Activated naive CD4-positive, alpha-beta T cell treated with anti-CD3 and anti-CD28 coated beads, Interleukin-2, amount 50 U/mL, for 72 hours (primary cell): ENCODE data around the gene CASTOR2. TPM values are rescaled to one million over a fixed set of nuclear protein-coding genes. Genes with fewer than 3 reads are reported as not detected.
"Not testable (repeated sequence)": the region's sequence is repeated elsewhere in the genome, so short reads cannot be mapped to it uniquely, and the experiment has no call there.

Experiments
- ATAC-seq, 2 donors: fragments of 150-1000 bp; cut with Tn5 transposase; 2 replicates each; pipeline ENCODE4 v1.10.0; 2021; ENCODE audit warnings: mild to moderate bottlenecking in 2 of 2, moderate library complexity in 2 of 2
- DNase-seq, 2 donors: peaks; one replicate each; pipeline ENCODE4 v3.0.0; 2021 to 2022; ENCODE audit warnings: low spot score in 2 of 2
- H3K27ac Mint-ChIP-seq, 2 donors: one replicate each; pipeline ENCODE4 v1.8.0; 2022; ENCODE audit warnings: mild to moderate bottlenecking in 2 of 2, mixed read lengths in 2 of 2
- H3K36me3 Mint-ChIP-seq, 2 donors: one replicate each; pipeline ENCODE4 v1.8.0; 2022; ENCODE audit warnings: mixed read lengths in 2 of 2
- H3K9me3 Mint-ChIP-seq, 2 donors: one replicate each; pipeline ENCODE4 v1.8.0; 2022; ENCODE audit warnings: mixed read lengths in 2 of 2
- total RNA-seq, 2 donors: library from RNA; stranded (reverse); gene quantifications; one replicate each; pipeline ENCODE4 v1.2.3, GENCODE V29; 2022

CASTOR2 gene
- 1 to 10 TPM; 2.0 to 8.7 TPM for total RNA-seq

DNA sequence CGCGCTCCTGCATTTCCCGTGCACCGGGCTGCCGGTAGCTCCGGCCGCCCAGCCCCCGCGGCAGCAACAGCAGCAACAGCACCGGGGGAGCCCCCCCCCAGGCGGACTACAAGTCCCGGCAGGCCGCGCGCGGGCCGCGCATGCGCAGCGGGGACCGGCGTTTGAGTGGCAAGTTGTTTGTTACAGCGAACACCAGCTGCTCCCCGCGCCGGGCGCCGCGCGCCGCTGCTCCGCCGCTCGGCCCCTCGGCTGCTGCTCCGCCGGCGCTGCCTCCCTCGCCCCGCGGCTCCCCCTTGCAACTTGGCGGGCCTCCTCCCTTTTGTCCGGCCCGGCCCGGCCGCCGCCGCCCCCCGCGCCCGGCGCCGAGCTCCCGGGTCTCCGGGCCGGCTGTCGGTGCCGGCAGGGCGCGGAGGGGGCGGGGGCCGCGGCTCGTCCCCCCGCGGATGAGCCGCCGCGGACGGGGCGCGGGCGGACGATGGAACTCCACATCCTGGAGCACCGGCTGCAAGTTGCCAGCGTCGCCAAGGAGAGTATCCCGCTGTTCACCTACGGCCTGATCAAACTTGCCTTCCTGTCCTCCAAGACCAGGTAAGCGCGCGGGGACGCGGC lies at the start of gene CASTOR2:
TSS of gene CASTOR2 (plus strand) at position 195 of the 609 bp plus-strand sequence. CDS start at position 476, 281 bp downstream.
- H3K9me3 Mint-ChIP-seq, H3K36me3 Mint-ChIP-seq, H3K27ac Mint-ChIP-seq: not testable (repeated sequence)
- ATAC-seq (peak; percentile 91 to 95), DNase-seq (peak; percentile 50 to 82)

DNA sequence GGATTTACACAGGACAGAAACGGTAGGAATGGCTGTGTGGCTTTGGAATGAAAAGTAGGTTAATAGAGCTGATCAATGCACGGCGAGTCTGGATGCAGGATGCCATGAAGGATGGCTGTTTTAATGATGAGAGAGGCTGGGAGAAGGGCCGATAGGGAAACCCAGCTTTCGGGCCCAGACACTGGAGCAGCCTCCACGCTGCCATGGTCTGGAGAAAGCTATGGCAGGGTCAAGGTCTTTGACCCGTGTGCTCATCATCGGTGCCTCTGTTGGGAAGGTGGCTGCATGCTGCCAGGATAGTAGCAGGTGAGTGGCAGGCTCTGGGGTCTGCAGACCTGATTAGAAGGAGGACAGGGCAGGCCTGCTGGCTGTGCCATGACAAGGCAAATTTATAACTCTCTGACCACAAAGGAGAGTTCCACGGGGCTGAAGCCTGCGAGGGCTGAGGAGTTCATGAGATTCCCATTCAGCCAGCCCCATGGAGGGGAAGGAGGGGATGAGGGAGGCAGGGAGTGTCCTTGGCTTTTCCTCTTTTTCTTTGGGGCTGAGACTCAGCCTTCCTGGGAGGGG lies 42.1 kb upstream of the CASTOR2 start:
- H3K27ac Mint-ChIP-seq, H3K36me3 Mint-ChIP-seq, H3K9me3 Mint-ChIP-seq, ATAC-seq, DNase-seq: not testable (repeated sequence)

DNA sequence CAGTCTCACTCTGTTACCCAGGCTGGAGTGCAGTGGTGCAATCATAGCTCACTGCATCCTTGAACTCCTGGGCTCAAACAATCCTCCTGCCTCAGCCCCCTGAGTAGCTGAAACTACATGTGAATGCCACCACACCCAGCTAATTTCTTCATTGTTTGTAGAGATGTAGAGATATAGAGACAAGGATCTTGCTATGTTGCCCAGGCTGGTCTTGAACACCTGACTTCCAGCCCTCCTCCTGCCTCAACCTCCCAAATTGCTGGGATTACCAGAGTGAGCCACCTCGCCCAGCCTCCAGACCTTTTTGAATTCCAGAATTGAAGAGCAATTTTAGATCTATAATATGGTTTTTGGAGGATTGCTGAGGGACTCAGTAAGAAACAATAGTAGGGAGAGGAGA lies 40.9 kb upstream of the CASTOR2 start:
- not testable (repeated sequence) for DNase-seq, H3K9me3 Mint-ChIP-seq, ATAC-seq, H3K27ac Mint-ChIP-seq, H3K36me3 Mint-ChIP-seq

DNA sequence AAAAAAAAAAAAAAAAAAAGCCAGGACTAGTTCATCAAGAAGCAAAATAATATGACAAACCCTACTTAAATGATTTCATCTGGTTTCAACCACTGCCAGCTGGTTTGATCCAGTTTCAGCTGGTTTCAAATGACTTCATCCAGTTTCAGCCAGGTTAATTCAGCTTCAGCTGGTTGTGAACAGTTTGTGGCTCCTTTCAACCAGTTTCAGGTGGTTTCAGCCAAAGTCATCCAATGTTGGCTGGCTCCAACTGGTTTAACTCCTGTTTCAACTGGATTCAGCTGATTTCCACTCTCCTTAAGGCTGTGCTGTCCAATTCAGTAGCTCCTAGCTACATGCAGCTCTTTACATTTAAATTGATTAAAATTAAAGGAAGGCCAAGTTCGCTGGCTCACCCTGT lies 37.5 kb upstream of the CASTOR2 start:
- H3K36me3 Mint-ChIP-seq, H3K9me3 Mint-ChIP-seq, DNase-seq, H3K27ac Mint-ChIP-seq: not testable (repeated sequence)
- peak; percentile 90 to 93 for ATAC-seq

DNA sequence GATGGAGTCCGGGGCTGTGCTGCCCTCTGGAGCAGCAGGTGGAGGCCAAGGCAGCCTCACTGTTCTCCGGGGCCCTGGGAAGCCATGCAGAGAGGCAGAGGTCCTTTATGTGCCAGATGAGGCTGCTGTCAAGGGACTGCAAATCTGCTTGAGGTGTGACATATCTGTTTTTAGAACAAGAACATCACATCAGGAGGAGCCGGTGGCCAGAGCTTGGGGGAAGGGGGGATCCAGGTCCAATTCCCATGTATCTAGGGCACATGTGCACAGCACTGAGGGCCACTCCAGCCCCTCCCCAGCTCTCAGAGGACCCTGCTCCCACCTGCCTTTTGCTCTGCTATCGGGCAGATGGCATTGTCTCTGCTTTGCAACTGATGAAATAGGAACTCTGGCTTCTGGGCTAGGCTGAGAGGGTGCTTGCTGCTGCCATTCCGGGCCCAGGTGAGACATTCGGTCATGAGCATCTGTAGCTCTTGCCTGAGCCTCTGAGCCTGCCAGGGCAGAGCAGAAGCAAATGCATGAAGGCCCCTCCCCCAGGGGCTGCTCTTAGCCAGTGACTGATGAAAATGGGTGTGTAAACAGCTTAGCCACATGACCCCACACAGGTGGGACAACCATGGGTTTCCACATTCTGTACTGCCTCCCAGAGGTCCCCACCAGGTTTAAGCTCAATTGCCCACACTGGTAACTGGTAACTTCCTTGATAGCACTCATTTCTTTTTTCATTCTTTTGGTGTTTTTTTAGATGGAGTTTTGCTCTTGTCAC lies 32.8 kb upstream of the CASTOR2 start:
- not testable (repeated sequence) for DNase-seq, H3K9me3 Mint-ChIP-seq, ATAC-seq, H3K27ac Mint-ChIP-seq, H3K36me3 Mint-ChIP-seq

DNA sequence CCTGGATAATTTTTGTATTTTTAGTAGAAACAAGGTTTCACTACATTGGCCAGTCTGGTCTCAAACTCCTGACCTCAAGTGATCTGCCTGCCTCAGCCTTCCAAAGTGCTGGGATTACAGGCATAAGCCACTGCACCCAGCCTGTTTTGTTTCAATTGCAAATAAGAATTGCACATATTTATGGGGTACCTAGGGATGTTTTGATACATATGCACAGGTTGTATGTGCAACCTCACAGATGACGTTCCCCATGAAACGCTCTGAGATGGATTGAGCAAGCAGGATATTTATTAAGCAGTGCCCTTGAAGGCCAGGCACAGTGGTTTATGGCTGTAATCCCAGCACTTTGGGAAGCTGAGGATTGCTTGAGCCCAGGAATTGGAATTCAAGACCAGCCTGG lies 25.1 kb upstream of the CASTOR2 start:
- H3K27ac Mint-ChIP-seq, H3K36me3 Mint-ChIP-seq, ATAC-seq, H3K9me3 Mint-ChIP-seq, DNase-seq: not testable (repeated sequence)

DNA sequence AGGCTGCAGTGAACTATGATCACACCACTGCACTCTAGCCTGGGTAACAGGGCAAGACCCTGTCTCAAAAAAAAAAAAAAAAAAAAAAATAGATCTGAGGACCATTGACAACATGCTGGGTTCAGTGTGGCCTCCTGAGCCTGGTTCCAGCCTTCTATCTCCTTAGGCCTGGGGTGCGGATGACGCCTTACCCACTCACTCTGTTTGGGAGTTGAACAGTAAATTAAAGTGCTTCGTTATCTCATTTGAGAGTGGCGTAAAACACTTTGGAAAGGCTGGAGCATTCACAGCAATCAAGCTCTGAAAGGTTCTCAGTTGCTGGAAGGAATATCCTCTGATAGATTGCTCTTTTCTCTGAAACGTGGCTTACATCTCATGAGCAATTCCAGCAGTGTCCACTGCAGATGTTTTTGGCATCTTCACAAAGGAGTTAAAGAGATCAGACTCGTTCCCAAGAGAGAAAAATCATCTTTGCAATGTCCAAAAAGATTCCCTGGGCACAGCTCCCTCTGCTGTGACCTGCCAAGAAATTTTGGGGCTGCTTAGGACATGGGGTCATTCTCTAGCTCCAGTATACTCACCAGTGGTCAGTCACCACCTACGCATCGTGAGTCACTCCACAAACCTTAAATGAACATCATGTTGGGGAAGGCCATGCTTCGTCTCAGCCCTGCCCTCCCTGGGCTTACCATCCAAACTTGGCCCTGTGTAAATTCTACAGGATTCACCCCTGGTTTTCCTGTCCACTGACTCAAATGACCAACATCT lies 23.0 kb upstream of the CASTOR2 start:
- H3K27ac Mint-ChIP-seq, H3K36me3 Mint-ChIP-seq, H3K9me3 Mint-ChIP-seq, DNase-seq: not testable (repeated sequence)
- ATAC-seq = peak in 1 of 2 donors; percentile 31

DNA sequence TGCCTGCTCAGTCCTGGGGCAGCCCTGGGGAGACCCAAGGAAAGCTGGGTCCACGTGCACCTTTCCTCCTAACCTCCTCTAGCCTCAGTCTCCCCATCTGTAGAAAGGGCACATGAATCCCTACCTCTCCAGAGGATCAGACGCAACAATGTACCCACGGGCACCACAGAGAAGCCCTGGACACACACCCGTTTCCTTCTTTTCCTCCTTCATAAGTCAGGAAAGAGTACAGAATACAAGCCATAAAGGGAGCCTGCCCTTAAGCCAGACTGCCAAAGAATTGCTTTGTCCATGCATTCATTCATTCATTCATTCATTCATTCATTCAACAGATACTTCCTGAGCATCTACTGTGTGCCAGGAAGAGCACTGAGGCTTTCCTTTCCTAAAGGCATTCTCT lies 20.6 kb upstream of the CASTOR2 start:
- DNase-seq, ATAC-seq: not testable (repeated sequence)

DNA sequence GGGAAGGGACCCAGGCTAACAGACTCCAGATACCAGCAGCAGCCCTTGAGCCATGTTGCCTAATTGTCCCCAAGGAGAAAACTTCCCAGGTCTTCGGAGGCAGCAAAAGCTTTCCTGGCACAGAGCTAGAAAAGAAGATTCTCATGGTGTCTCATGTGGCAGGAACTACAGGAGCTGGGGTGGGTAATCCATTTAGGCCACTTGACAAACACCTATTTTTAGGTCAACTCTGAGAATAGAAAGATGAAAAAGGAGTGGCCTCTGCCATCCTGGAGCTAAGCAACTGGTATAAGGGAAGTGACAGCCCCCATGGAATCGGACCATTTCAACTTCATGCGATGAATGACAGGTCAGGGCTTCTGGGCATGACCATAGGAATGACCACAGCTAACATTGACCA lies 16.8 kb upstream of the CASTOR2 start:
- H3K36me3 Mint-ChIP-seq, H3K9me3 Mint-ChIP-seq, H3K27ac Mint-ChIP-seq, ATAC-seq, DNase-seq: not testable (repeated sequence)

More for the DNA sequence above, 20.6 kb upstream of the CASTOR2 start:
- H3K27ac Mint-ChIP-seq, H3K9me3 Mint-ChIP-seq, H3K36me3 Mint-ChIP-seq: not testable (repeated sequence)

DNA sequence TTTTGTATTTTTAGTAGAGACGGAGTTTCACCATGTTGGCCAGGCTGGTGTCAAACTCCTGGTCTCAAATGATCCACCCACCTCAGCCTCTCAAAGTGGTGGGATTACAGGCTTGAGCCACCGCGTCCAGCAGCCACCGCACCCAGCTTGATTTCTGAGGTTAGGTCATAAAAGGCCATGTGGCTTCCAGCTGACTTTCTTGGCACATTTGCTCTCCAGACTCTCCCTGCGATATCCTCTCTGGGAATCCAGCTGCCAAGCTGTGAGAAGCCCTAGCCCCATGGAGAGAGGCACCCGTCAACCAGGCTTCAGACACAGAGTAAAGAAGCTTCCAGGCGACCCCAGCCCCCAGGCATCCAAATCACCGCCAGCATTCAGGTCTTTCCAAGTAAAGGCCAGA lies 10.7 kb upstream of the CASTOR2 start:
- not testable (repeated sequence) for H3K27ac Mint-ChIP-seq, DNase-seq, H3K9me3 Mint-ChIP-seq, ATAC-seq, H3K36me3 Mint-ChIP-seq

DNA sequence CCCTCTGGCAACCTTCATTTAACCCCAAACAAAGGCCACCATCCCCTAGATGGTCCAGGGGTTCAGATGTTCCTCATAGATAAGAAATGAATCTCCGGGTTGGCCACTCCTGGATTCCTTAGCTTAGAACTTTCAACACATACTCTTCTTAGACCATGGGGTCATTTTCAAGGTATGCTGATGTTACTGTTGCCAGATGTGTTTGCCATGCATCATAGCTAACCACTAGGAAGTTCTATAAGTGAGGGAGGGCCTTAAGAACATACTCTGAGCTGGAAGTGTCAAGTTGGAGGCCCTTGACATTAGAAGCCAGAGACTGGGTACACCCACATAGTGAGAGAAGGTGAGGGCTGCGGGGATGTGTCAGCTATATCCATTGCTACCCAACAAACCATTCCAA lies 6.2 kb upstream of the CASTOR2 start:
- not testable (repeated sequence) for H3K36me3 Mint-ChIP-seq, ATAC-seq, H3K9me3 Mint-ChIP-seq, DNase-seq, H3K27ac Mint-ChIP-seq

DNA sequence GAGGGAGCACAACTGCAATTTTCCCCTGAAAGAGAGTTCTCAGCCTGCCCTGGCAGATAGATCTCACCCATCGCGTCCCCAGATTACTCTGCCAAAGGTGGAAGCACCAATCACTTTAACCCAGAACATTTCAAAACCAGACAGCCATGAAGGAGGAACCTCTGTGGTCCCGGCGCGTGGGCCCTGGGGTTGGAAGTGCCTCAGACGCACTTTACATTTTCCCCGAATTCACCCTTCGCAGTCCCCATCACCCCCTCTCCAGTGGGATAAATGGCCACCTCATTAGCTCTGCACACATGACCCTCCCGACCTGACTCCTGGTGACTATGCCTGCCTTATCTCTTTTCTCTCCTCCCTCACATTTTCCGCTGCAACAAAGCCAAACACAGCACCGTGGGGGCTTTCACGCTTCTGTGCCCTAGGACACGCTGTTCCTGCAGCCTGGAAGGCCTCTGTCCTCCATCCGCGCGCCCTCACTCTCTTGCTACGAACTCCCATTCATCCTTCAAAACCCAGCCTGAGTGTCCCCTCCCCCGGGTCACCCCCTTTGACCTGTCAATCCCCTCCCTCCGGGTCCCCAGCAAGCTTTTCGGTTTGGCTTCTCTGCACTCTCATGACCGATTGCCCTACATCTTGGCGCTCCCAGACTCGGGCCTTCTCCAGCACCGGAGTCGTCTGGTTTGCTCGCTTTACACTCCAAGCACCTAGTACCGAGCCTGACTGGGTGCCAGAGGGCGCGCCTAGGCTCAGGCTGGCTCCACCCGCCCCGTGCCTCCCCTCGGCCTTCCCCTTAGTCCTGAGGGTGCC lies 598 bp upstream of the CASTOR2 start:
- H3K9me3 Mint-ChIP-seq, DNase-seq, H3K36me3 Mint-ChIP-seq, H3K27ac Mint-ChIP-seq: not testable (repeated sequence)
- peak; percentile 13 to 74 for ATAC-seq

DNA sequence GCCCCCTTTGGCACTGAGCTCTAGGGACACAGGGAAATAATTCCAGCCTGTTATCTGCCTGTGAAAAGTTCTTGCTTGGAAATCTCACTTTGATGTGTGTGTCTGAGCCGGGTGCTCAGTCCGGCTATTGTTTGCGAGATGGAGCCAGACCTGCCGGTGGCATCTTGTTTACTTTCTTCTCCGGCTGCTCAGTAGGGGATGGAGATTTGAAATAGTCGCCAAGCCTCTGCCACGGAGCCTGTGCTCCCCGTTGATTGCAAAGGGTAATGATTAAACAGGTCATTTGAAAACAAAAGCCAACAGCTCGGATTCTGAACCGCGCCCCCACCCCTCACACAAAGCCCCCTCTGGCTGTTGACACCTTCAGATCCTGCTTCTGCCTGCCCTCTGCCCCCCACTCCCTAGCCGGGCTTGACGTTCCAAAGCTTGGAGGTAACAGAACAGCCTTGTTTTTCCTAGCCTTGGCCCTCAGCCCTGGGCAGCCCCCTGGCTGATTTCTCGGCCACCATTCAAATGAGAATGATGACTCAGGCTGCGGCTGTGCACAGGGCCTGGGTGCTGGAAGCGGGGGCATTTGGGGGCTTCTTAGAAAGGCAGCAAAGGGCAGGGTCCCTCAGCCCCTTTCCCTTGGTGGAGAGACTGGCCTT lies 1.8 kb downstream of the CASTOR2 start:
- DNase-seq, H3K9me3 Mint-ChIP-seq, H3K27ac Mint-ChIP-seq, H3K36me3 Mint-ChIP-seq, ATAC-seq: not testable (repeated sequence)

DNA sequence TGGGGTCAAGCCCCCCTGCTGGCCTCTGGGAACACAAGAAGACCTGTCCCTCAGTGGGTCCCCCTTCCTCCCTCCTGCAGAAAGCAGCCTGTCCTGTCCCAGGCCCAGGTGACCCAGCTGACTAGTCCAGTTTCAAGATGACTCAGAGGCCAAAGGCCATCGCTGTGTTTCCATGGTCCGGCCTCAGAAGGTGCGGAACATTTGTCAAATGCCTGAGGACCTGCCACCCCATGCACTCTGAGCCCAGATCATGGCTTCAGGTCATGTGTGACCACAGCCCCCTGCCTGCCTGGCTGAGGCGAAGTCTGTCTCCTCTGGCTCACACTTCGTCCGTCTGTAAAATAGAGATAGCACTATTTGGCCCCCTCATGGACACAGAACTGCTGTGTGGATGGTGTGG lies 2.4 kb downstream of the CASTOR2 start:
- H3K27ac Mint-ChIP-seq, ATAC-seq, H3K9me3 Mint-ChIP-seq, H3K36me3 Mint-ChIP-seq, DNase-seq: not testable (repeated sequence)

DNA sequence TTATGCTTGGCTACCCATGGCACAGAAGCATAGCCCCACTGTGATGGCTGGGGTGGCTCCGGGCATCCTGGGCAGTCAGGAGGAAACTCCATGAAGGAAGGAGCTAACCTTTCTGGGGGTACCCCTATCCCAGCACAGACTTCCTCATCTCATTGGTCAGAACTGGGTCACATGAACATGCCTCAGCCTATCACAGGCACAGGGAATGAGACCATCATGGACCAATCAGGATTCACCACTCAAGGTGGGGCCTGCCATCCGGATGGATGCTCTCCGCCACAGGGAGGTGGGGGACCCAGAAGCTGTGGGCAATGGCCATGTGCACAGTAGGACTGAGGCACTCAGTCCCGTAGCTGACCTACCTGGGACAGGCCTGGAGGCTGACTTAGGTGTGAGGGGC lies 6.9 kb downstream of the CASTOR2 start:
- not testable (repeated sequence) for H3K36me3 Mint-ChIP-seq, H3K27ac Mint-ChIP-seq, DNase-seq, H3K9me3 Mint-ChIP-seq
- peak in 1 of 2 donors; percentile 41 for ATAC-seq

DNA sequence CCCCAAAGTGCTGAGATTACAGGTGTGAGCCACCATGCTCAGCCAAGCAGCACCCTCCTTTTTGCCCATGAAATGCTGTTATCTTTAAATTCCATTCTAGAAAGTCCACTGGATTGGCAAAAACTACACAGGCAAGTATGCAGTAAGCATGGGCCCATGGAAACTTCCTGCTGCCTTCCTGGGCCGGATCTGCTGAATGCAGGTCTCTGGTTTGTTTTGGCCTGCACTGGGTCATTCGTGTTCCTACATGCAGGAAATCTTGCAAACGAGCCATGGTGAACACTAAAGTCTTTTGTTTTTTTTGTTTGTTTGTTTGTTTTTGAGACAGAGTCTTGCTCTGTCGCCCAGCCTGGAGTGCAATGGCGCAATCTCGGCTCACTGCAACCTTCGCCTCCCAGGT lies 7.9 kb downstream of the CASTOR2 start:
- H3K36me3 Mint-ChIP-seq, H3K27ac Mint-ChIP-seq, H3K9me3 Mint-ChIP-seq, ATAC-seq, DNase-seq: not testable (repeated sequence)
